Measurements from ENCODE around the gene SH3BP1.

DNA sequence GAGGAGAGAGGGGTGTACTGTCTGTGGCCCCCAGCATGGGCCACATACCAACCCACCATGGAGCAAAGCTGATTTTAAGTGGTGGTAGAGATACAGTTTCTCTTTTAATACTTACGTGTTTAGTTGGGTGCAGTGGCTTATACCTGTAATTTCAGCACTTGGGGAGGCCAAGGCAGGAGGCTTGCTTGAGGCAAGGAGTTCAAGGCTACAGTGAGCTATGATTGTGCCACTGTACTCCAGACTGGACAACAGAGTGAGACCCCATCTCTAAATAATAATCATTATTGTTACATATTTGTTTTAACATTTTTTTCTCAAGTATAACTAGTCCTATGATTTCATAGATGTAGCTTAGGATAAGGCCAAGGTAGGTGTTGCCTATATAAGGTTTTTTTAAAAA lies 22.0 kb upstream of the SH3BP1 start:
- no peak for TF ChIP-seq CTCF (IDR thresholded peaks at IDR 0.05)
- TF ChIP-seq POLR2A (IDR thresholded peaks at IDR 0.05), result no peak

Measured in uterus (tissue), 2 donors.